Liver (tissue), 9 donors: Measurements from ENCODE around the gene COPS9. TPM values are rescaled to one million over a fixed set of nuclear protein-coding genes. Genes with fewer than 3 reads are reported as not detected.

Experiments
- DNase-seq: peaks from one replicate; pipeline ENCODE4 v3.0.0-alpha.2; 2017; ENCODE audit warnings: low spot score
- H3K27ac ChIP-seq, 2 donors: one replicate each; pipeline ENCODE4 v1.7.0; 2013; ENCODE audit warnings: inconsistent platforms in 2 of 2, low read length in 2 of 2, control low read depth in 1 of 2, low read depth in 1 of 2, mild to moderate bottlenecking in 1 of 2
- H3K27me3 ChIP-seq, 4 donors: one replicate each; pipeline versions ENCODE4 v1.6.1 to v1.7.0; 2013; ENCODE audit warnings: low read length in 3 of 4, inconsistent platforms in 1 of 4, mild to moderate bottlenecking in 1 of 4, moderate library complexity in 1 of 4; ENCODE audit not compliant: control insufficient read depth in 4 of 4, insufficient read depth in 4 of 4
- H3K36me3 ChIP-seq, 4 donors: one replicate each; pipeline versions ENCODE4 v1.6.1 to v1.7.0; 2013; ENCODE audit warnings: low read length in 3 of 4, mild to moderate bottlenecking in 3 of 4, low read depth in 1 of 4, moderate library complexity in 1 of 4; ENCODE audit not compliant: control insufficient read depth in 4 of 4, insufficient read depth in 3 of 4
- H3K4me1 ChIP-seq, 4 donors: one replicate each; pipeline versions ENCODE4 v1.6.1 to v1.7.0; 2013; ENCODE audit warnings: low read length in 3 of 4, mild to moderate bottlenecking in 3 of 4, moderate library complexity in 1 of 4; ENCODE audit not compliant: control insufficient read depth in 4 of 4, insufficient read depth in 4 of 4
- H3K4me3 ChIP-seq, 3 donors: one replicate each; pipeline versions ENCODE4 v1.6.1 to v1.7.0; 2013; ENCODE audit warnings: low read length in 3 of 3, control low read depth in 1 of 3, low read depth in 1 of 3, mild to moderate bottlenecking in 1 of 3
- H3K9ac ChIP-seq, 2 donors: one replicate each; pipeline ENCODE4 v1.7.0; 2013; ENCODE audit warnings: low read length in 2 of 2, mild to moderate bottlenecking in 2 of 2, moderate library complexity in 2 of 2, control low read depth in 1 of 2, low read depth in 1 of 2
- H3K9me3 ChIP-seq, 4 donors: one replicate each; pipeline versions ENCODE4 v1.6.1 to v1.7.0; 2013; ENCODE audit warnings: low read length in 3 of 4; ENCODE audit not compliant: control insufficient read depth in 4 of 4
- CTCF ChIP-seq: fragments of 150-350 bp; IDR thresholded peaks from 2 replicates; pipeline ENCODE4 v1.5.1; 2017; ENCODE audit warnings: improper control_type of control experiment, low read depth, low read length; ENCODE audit not compliant: missing input control
- FOXA1 ChIP-seq: IDR thresholded peaks from 2 replicates; pipeline ENCODE4 v1.6.1; 2016; ENCODE audit warnings: antibody characterized with exemption
- FOXA2 ChIP-seq: IDR thresholded peaks from 2 replicates; pipeline ENCODE4 v1.6.1; 2016; ENCODE audit warnings: antibody characterized with exemption
- GABPA ChIP-seq, 2 donors: IDR thresholded peaks in 1 of 2; conservative IDR thresholded peaks in 1 of 2; 2 replicates each; pipeline ENCODE4 v1.6.1; 2016; ENCODE audit warnings: antibody characterized with exemption in 2 of 2, mild to moderate bottlenecking in 1 of 2, moderate library complexity in 1 of 2
- HNF4G ChIP-seq: IDR thresholded peaks from 2 replicates; pipeline ENCODE4 v1.6.1; 2016; ENCODE audit warnings: antibody characterized with exemption
- JUND ChIP-seq, 2 donors: IDR thresholded peaks; 2 replicates each; pipeline ENCODE4 v1.6.1; 2016; ENCODE audit warnings: antibody characterized with exemption in 2 of 2
- NR2F2 ChIP-seq: IDR thresholded peaks from 2 replicates; pipeline ENCODE4 v1.6.1; 2016; ENCODE audit warnings: antibody characterized with exemption
- RAD21 ChIP-seq, 2 donors: IDR thresholded peaks; 2 replicates each; pipeline ENCODE4 v1.6.1; 2016; ENCODE audit warnings: antibody characterized with exemption in 2 of 2, mild to moderate bottlenecking in 2 of 2
- REST ChIP-seq: IDR thresholded peaks from 2 replicates; pipeline ENCODE4 v1.6.1; 2016; ENCODE audit warnings: antibody characterized with exemption, mild to moderate bottlenecking
- RXRA ChIP-seq, 2 donors: IDR thresholded peaks; 2 replicates each; pipeline ENCODE4 v1.6.1; 2017 to 2018; ENCODE audit warnings: antibody characterized with exemption in 2 of 2, mild to moderate bottlenecking in 1 of 2
- TAF1 ChIP-seq: conservative IDR thresholded peaks from 2 replicates; pipeline ENCODE4 v1.6.1; 2016; ENCODE audit warnings: antibody characterized with exemption, mild to moderate bottlenecking
- YY1 ChIP-seq: IDR thresholded peaks from 2 replicates; pipeline ENCODE4 v1.6.1; 2016; ENCODE audit warnings: antibody characterized with exemption, mild to moderate bottlenecking
- ZBTB33 ChIP-seq: IDR thresholded peaks from 2 replicates; pipeline ENCODE4 v1.6.1; 2016; ENCODE audit warnings: antibody characterized with exemption
- whole genome bisulfite sequencing: extraction: QIAGEN DNeasy Blood & Tissue Kit; methylation state at CpG from one replicate; pipeline ENCODE4 v1.1.7; 2013; 5-methylcytosine and 5-hydroxymethylcytosine counted together
- polyA plus RNA-seq, 2 donors: library from polyadenylated mRNA; stranded (reverse) in 1 of 2; unstranded in 1 of 2; fragments of 200-250 nt in 1 of 2; fragments of >200 nt in 1 of 2; fragmentation: Nextera tagmentation in 1 of 2; extraction: Ambion mirVana in 1 of 2; gene quantifications; one replicate each; pipeline versions ENCODE4 v1.2.1 to v1.2.3, GENCODE V29; 2013 to 2015
- total RNA-seq, 2 donors: library from RNA; depleted of rRNA; stranded (reverse); fragments of >200 nt; gene quantifications; one replicate each; pipeline ENCODE4 v1.2.3, GENCODE V29; 2014
- donor health status: healthy.
- donor health status: healthy.
- donor health status: healthy.
- donor health status: healthy.
- donor health status: healthy.

The COPS9 gene
- total and polyA plus RNA-seq, 4 donors: 12.9 to 138 (median 79.6) TPM

GRCh38 chr2:240112914-240113690 lies 23.0 kb downstream of the COPS9 start:
- DNase-seq: no peak

GRCh38 chr2:240111253-240111652 lies 24.9 kb downstream of the COPS9 start:
- H3K9ac ChIP-seq: no peak overlapping the region
- no peak overlapping the region for H3K4me3 ChIP-seq
- no peaks in the 10 kb centered on the region for H3K9me3 ChIP-seq
- H3K27me3 ChIP-seq: peaks cover 0 to 2% (median 0%) of the 10 kb centered on the region in 4 donors
- H3K36me3 ChIP-seq: no peaks in the 10 kb centered on the region
- no peak for DNase-seq
- TF ChIP-seq CTCF (no peak), FOXA2 (no peak), YY1 (no peak), TAF1 (no peak), FOXA1 (no peak), RAD21 (IDR thresholded peaks at IDR 0.05) (no peak), RXRA (IDR thresholded peaks at IDR 0.05) (no peak), REST (no peak), HNF4G (no peak), JUND (IDR thresholded peaks at IDR 0.05) (no peak), NR2F2 (no peak), GABPA (IDR thresholded peaks at IDR 0.05 in 1 of 2, conservative IDR thresholded peaks at IDR 0.05 in 1 of 2) (no peak), ZBTB33 (no peak)
- 66% methylated on average over 10 of the region's 10 CpGs for whole genome bisulfite sequencing
- H3K4me1 ChIP-seq: no peaks in the 10 kb centered on the region
- no peak overlapping the region for H3K27ac ChIP-seq

More at GRCh38 chr2:240112914-240113690, 23.0 kb downstream of the COPS9 start:
- TF ChIP-seq FOXA2 (no peak), HNF4G (no peak), FOXA1 (no peak), TAF1 (no peak), REST (no peak)
- H3K27me3 ChIP-seq: peaks cover 0 to 2% (median 0%) of the 10 kb centered on the region in 4 donors
- H3K9me3 ChIP-seq: peaks cover 0 to 3% (median 0%) of the 10 kb centered on the region in 4 donors
- no peak overlapping the region for H3K27ac ChIP-seq
- no peak overlapping the region for H3K4me3 ChIP-seq
- H3K4me1 ChIP-seq: no peaks in the 10 kb centered on the region
- H3K9ac ChIP-seq: no peak overlapping the region
- whole genome bisulfite sequencing: 21% methylated on average over 5 of the region's 5 CpGs
- H3K36me3 ChIP-seq: no peaks in the 10 kb centered on the region
